HL-60 (cell line): ENCODE measurements around the gene FLT4.

Experiments used
- GABPA ChIP-seq: IDR thresholded peaks from 2 replicates; pipeline ENCODE4 v1.6.1; 2012; ENCODE audit warnings: low read depth
- POLR2AphosphoS5 ChIP-seq: IDR thresholded peaks from 2 replicates; pipeline ENCODE4 v1.6.1; 2012; ENCODE audit warnings: low read depth
- SPI1 ChIP-seq: IDR thresholded peaks from 2 replicates; pipeline ENCODE4 v1.6.1; 2012; ENCODE audit warnings: low read depth, mild to moderate bottlenecking, borderline replicate concordance
- TF ChIP-seq, protein P1 (sequence below): IDR thresholded peaks from one replicate; pipeline ENCODE4 v1.5.1; 2011; ENCODE audit warnings: low read length, control low read depth, inconsistent platforms; ENCODE audit not compliant: insufficient read depth
- TF ChIP-seq, protein P2 (sequence below): IDR thresholded peaks from 2 replicates; pipeline ENCODE4 v1.6.1; 2012; ENCODE audit warnings: low read depth; ENCODE audit not compliant: insufficient replicate concordance

DNA sequence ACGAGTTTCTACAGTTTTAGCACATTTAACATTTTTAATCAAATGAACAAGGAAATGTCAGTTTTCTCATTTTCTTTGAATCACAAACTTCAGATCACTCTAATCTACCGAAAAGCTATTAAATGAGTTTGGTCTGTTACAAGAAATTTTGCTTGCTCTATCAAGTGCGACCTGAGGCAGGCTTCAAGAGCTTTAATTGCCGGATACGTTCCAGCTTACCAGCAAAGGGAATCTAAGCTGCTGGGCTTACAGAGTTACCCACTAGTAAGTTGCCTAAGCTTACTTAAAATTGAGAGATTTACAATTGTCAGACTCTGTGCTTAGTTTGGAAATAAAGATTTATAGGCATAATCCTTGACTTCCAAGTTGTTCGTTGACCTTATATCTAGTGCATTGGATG lies 68.7 kb downstream of the FLT4 start:
- TF ChIP-seq, protein P1, sequence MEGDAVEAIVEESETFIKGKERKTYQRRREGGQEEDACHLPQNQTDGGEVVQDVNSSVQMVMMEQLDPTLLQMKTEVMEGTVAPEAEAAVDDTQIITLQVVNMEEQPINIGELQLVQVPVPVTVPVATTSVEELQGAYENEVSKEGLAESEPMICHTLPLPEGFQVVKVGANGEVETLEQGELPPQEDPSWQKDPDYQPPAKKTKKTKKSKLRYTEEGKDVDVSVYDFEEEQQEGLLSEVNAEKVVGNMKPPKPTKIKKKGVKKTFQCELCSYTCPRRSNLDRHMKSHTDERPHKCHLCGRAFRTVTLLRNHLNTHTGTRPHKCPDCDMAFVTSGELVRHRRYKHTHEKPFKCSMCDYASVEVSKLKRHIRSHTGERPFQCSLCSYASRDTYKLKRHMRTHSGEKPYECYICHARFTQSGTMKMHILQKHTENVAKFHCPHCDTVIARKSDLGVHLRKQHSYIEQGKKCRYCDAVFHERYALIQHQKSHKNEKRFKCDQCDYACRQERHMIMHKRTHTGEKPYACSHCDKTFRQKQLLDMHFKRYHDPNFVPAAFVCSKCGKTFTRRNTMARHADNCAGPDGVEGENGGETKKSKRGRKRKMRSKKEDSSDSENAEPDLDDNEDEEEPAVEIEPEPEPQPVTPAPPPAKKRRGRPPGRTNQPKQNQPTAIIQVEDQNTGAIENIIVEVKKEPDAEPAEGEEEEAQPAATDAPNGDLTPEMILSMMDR: no peak
- TF ChIP-seq POLR2AphosphoS5: no peak
- no peak for TF ChIP-seq GABPA
- no peak for TF ChIP-seq SPI1
- TF ChIP-seq, protein P2, sequence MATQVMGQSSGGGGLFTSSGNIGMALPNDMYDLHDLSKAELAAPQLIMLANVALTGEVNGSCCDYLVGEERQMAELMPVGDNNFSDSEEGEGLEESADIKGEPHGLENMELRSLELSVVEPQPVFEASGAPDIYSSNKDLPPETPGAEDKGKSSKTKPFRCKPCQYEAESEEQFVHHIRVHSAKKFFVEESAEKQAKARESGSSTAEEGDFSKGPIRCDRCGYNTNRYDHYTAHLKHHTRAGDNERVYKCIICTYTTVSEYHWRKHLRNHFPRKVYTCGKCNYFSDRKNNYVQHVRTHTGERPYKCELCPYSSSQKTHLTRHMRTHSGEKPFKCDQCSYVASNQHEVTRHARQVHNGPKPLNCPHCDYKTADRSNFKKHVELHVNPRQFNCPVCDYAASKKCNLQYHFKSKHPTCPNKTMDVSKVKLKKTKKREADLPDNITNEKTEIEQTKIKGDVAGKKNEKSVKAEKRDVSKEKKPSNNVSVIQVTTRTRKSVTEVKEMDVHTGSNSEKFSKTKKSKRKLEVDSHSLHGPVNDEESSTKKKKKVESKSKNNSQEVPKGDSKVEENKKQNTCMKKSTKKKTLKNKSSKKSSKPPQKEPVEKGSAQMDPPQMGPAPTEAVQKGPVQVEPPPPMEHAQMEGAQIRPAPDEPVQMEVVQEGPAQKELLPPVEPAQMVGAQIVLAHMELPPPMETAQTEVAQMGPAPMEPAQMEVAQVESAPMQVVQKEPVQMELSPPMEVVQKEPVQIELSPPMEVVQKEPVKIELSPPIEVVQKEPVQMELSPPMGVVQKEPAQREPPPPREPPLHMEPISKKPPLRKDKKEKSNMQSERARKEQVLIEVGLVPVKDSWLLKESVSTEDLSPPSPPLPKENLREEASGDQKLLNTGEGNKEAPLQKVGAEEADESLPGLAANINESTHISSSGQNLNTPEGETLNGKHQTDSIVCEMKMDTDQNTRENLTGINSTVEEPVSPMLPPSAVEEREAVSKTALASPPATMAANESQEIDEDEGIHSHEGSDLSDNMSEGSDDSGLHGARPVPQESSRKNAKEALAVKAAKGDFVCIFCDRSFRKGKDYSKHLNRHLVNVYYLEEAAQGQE: no peak
